T47D (cell line): ENCODE data around the gene COG6.

Source experiments
- DNase-seq, 2 experiments: peaks; one replicate each; pipeline versions ENCODE4 v3.0.0 to v3.0.0-alpha.2; 2011 to 2012; ENCODE audit warnings: low read depth in 1 of 2, low spot score in 1 of 2
- JUND ChIP-seq: IDR thresholded peaks from 2 replicates; pipeline ENCODE4 v1.6.1; 2012; ENCODE audit warnings: low read depth
- in situ Hi-C: cut with HindIII; loops from 2 replicates; pipeline ENCODE4 v1.10.0; 2016; ENCODE audit warnings: low sequenced_read_pairs, low pct_unique_long_range_greater_than_20kb

COG6 gene

DNA sequence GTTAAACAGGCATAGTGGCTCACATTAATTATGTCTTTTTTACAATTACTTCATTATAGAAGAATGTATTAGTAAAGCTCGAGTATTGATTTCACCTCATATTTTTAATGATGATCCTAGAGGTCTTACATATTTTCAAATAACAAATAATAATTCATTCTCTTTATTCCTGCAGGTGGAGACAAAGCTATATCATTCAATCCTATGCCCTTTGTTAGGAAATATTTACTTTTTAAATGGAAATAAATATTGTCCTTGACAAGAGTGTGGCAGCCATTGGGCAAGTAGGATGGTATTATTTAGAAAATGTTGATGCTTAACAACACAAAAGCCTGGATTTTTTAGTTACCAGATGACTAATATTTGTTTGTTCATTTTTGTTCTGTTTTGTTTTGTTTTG lies 127.6 kb downstream of the COG6 start:
- peak in 1 of 2 experiments; percentile 29 for DNase-seq
- in situ Hi-C loops: no loop called here
- no peak for TF ChIP-seq JUND

DNA sequence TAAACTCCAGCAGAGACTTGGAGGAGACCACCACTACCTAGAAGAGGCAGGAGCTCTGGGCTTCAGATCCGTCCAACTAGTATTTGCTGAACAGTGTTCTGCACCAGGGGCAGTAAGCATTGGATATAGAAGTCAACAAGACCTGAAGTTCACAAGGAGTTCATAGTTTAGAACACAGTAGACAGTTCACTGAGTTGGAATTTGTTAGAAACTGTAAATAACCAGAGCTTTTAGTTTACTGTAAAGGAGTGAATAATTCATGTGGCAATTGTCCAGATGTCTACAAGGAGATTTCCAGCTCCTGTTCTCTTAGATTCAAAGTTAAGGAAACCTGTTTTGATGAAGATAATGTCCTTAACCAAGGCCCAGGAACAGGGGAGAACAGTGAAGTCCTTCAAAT lies 128.9 kb downstream of the COG6 start:
- in situ Hi-C loops: no loop called here
- no peak for DNase-seq
- no peak for TF ChIP-seq JUND

DNA sequence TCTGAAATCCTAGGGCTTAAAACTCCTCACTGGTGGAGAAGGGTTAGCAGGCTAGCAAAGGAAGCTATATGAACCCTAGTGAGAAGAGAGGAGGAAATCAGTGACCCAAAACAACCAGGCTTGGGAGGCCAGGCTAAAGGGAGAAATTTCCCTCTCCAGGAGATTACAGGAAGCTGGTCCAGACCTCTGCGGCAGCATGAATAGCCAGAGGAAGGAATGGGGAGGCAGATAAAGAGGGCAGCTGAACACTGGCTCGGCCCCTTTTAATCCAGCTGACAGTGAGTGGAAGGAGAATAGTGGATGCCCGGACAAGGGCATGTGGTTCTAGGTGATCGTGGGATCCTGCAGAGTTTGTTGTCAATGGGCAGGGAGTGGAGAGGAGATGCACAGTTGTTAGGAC lies 130.6 kb downstream of the COG6 start:
- in situ Hi-C loops: no loop called here
- DNase-seq: no peak
- TF ChIP-seq JUND: no peak

DNA sequence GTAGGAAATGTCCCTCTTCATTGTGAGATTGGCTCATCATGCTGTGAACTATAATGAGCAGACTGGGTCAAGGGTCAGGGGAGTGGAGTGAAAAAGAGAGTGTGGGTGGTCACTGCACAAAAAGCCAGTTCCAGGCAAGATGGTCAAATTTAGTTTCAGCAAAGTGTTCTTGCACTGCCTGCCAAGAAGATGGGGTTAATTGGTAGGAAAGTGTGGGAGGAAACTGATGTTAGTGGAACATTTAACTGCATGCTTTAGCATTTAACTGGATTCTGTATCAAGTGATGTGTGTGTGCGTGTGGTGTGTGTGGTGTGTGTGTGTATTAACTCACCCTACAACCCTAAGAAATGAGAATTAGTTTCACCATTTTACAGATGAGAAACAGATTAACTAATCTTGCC lies 131.6 kb downstream of the COG6 start:
- TF ChIP-seq JUND: no peak
- in situ Hi-C loops: no loop called here
- DNase-seq: no peak

DNA sequence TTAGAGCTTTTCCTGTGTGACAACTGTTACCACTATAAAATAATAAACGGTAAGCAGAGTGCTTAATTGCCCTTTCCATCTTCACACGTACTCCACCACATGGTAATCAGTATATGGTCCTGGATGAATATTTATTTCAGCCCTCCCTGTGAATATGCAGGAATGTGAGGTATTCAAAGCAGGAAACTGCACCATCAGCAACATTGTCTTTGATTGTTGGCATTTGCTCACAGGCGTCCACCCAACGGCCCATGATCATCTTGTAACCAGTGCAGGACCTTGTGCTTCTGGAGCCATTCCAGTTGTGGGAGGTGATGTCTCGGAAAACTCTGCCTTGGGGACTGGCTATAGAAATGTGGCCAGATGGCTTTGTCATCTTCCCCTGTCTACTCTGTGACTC lies 132.6 kb downstream of the COG6 start:
- no peak for DNase-seq
- no peak for TF ChIP-seq JUND
- in situ Hi-C loops: no loop called here

DNA sequence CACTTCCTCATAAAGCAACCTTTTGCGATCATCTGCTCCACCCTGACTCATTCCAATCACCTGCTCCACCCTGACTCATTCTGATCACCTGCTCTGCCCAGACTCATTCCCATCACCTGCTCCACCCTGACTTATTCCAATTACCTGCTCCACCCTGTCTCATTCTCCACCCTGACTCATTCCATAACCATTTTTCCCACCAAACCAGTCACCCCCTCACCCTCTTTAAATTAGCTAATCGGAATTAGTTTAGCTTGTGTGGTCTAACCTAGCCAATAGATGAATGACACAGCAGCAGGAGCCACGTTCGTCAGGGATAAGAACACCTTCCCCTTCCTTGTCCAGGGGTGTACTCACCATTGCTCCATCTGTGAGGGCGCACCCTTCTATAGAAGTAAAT lies 134.0 kb downstream of the COG6 start:
- in situ Hi-C loops: no loop called here
- DNase-seq: no peak
- no peak for TF ChIP-seq JUND
